ENCODE data around the gene SCN4A. TPM values are rescaled to one million over a fixed set of nuclear protein-coding genes. Genes with fewer than 3 reads are reported as not detected.

Gene SCN4A
- total and polyA plus RNA-seq, 2 of the 13 experiments (the other 11 are each of a cell fraction or from before 2014, with no cell fraction given), result 0.02 to 0.03 TPM

DNA sequence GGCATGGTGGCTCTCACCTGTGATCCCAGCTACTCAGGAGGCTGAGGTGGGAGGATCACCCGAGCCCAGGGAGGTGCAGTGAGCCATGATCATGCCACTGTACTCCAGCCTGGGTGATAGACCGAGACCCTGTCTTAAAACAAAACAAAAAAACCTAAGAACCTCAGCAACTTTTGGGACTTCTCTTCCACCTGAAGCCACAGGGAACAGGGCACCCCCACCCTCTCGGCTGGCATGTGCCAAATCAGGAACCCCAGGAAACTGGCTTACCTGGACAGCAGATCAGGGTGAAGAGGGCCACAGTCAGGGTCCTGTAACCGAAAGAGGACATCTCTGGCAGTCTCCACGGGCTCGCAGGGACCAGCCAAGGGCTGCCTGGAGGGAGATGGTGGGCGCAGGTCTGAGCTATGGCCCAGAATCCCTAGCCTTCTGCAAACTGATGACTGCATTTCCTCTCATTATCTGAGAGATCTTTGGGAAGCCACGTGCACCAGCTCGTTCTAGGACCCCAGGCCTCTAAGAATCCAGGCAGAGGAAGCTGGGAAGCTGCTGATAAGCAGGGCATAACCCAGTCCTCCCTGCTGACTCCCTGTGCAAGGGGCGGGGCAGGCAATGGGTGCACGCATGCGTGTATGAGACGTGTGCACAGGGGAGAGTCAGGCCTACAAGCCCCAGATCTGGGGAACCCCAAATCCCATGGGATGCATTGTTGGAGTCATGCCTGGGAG lies 33.8 kb upstream of the SCN4A start (continued):
- TF ChIP-seq ZNF703 (CRISPR knock-in tag; IDR thresholded peaks at IDR 0.05; ENCODE audit: borderline replicate concordance), result no peak
- TF ChIP-seq, protein P1, sequence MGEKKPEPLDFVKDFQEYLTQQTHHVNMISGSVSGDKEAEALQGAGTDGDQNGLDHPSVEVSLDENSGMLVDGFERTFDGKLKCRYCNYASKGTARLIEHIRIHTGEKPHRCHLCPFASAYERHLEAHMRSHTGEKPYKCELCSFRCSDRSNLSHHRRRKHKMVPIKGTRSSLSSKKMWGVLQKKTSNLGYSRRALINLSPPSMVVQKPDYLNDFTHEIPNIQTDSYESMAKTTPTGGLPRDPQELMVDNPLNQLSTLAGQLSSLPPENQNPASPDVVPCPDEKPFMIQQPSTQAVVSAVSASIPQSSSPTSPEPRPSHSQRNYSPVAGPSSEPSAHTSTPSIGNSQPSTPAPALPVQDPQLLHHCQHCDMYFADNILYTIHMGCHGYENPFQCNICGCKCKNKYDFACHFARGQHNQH (CRISPR knock-in tag; IDR thresholded peaks at IDR 0.05), result peak; percentile 14; the same call in 1 of the 2 replicates
- TF ChIP-seq ZNF501 (CRISPR knock-in tag; IDR thresholded peaks at IDR 0.05), result peak; percentile 28; the same call in 1 of the 2 replicates
- 0 out of 2 replicates have a peak, but pooled peaks have one; percentile 19 for TF ChIP-seq ZSCAN29 (CRISPR knock-in tag; conservative IDR thresholded peaks at IDR 0.05)
- no peak for TF ChIP-seq CCAR2 (optimal IDR thresholded peaks at IDR 0.05; ENCODE audit: low read depth, low read length)
- TF ChIP-seq SP1 (IDR thresholded peaks at IDR 0.05), result no peak
- no peak for TF ChIP-seq SP1 (CRISPR knock-in tag; IDR thresholded peaks at IDR 0.05)
- TF ChIP-seq, protein P2, sequence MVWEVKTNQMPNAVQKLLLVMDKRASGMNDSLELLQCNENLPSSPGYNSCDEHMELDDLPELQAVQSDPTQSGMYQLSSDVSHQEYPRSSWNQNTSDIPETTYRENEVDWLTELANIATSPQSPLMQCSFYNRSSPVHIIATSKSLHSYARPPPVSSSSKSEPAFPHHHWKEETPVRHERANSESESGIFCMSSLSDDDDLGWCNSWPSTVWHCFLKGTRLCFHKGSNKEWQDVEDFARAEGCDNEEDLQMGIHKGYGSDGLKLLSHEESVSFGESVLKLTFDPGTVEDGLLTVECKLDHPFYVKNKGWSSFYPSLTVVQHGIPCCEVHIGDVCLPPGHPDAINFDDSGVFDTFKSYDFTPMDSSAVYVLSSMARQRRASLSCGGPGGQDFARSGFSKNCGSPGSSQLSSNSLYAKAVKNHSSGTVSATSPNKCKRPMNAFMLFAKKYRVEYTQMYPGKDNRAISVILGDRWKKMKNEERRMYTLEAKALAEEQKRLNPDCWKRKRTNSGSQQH (CRISPR knock-in tag; IDR thresholded peaks at IDR 0.05; ENCODE audit: low read depth), result no peak
- 0 out of 2 replicates have a peak, but pooled peaks have one; percentile 28 for TF ChIP-seq NFKB2 (CRISPR knock-in tag; IDR thresholded peaks at IDR 0.05; ENCODE audit: borderline replicate concordance)
- TF ChIP-seq, protein P3, sequence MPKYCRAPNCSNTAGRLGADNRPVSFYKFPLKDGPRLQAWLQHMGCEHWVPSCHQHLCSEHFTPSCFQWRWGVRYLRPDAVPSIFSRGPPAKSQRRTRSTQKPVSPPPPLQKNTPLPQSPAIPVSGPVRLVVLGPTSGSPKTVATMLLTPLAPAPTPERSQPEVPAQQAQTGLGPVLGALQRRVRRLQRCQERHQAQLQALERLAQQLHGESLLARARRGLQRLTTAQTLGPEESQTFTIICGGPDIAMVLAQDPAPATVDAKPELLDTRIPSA (CRISPR knock-in tag; IDR thresholded peaks at IDR 0.05; ENCODE audit: borderline replicate concordance), result no peak
- TF ChIP-seq, protein P4, sequence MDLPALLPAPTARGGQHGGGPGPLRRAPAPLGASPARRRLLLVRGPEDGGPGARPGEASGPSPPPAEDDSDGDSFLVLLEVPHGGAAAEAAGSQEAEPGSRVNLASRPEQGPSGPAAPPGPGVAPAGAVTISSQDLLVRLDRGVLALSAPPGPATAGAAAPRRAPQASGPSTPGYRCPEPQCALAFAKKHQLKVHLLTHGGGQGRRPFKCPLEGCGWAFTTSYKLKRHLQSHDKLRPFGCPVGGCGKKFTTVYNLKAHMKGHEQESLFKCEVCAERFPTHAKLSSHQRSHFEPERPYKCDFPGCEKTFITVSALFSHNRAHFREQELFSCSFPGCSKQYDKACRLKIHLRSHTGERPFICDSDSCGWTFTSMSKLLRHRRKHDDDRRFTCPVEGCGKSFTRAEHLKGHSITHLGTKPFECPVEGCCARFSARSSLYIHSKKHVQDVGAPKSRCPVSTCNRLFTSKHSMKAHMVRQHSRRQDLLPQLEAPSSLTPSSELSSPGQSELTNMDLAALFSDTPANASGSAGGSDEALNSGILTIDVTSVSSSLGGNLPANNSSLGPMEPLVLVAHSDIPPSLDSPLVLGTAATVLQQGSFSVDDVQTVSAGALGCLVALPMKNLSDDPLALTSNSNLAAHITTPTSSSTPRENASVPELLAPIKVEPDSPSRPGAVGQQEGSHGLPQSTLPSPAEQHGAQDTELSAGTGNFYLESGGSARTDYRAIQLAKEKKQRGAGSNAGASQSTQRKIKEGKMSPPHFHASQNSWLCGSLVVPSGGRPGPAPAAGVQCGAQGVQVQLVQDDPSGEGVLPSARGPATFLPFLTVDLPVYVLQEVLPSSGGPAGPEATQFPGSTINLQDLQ (CRISPR knock-in tag; IDR thresholded peaks at IDR 0.05), result no peak
- no peak for TF ChIP-seq AGO2 (optimal IDR thresholded peaks at IDR 0.05; ENCODE audit: low read depth, low read length)
- TF ChIP-seq ZNF263 (CRISPR knock-in tag; IDR thresholded peaks at IDR 0.05), result peak; percentile 93
- TF ChIP-seq, protein P5, sequence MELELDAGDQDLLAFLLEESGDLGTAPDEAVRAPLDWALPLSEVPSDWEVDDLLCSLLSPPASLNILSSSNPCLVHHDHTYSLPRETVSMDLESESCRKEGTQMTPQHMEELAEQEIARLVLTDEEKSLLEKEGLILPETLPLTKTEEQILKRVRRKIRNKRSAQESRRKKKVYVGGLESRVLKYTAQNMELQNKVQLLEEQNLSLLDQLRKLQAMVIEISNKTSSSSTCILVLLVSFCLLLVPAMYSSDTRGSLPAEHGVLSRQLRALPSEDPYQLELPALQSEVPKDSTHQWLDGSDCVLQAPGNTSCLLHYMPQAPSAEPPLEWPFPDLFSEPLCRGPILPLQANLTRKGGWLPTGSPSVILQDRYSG (CRISPR knock-in tag; IDR thresholded peaks at IDR 0.05), result no peak
- no peak for TF ChIP-seq ZNF672 (CRISPR knock-in tag; IDR thresholded peaks at IDR 0.05)
- TF ChIP-seq MAZ (IDR thresholded peaks at IDR 0.05; ENCODE audit: borderline replicate concordance, low read depth, low read length), result peak; percentile 29; the same call in 1 of the 2 replicates
- TF ChIP-seq MAZ (CRISPR knock-in tag; IDR thresholded peaks at IDR 0.05; ENCODE audit: low read depth), result peak; percentile 33; the same call in 1 of the 2 replicates
- 0 out of 2 replicates have a peak, but pooled peaks have one; percentile 48 for TF ChIP-seq POLR2AphosphoS5 (IDR thresholded peaks at IDR 0.05; ENCODE audit: low read depth, low read length)
- TF ChIP-seq YEATS4 (CRISPR knock-in tag; IDR thresholded peaks at IDR 0.05; ENCODE audit: borderline replicate concordance), result no peak
- TF ChIP-seq NR2F6 (IDR thresholded peaks at IDR 0.05), result no peak
- TF ChIP-seq NR2F6 (CRISPR knock-in tag; IDR thresholded peaks at IDR 0.05), result no peak

All from HepG2 (cell line).